Measurements from ENCODE around the gene COL24A1. TPM values are rescaled to one million over a fixed set of nuclear protein-coding genes. Genes with fewer than 3 reads are reported as not detected.
A peak's percentile ranks its signal among the peaks of the same experiment; 100 is the strongest.

Gene COL24A1
- total RNA-seq, 1 experiment from 2014 or later: not detected

- Histone ChIP-seq H3K27me3 (no peaks in the 10 kb centered on the region), H3K36me3 (no peaks in the 10 kb centered on the region), H3K9me3 (no peaks in the 10 kb centered on the region), H3K4me3 (no peak overlapping the region)
- DNase-seq: no peak
These were observed 3.2 kb upstream of the COL24A1 start for GRCh38 chr1:86159800-86160199.

- no peaks in the 10 kb centered on the region for H3K27me3 ChIP-seq
- H3K36me3 ChIP-seq: no peaks in the 10 kb centered on the region
- peak overlapping the region; percentile 12; the same call in 1 of the 2 replicates for H3K4me3 ChIP-seq
- H3K9me3 ChIP-seq: no peaks in the 10 kb centered on the region
- DNase-seq: peak; percentile 79
These were observed 586 bp downstream of the COL24A1 start for GRCh38 chr1:86155807-86156565.

- no peak for DNase-seq
- Histone ChIP-seq H3K4me3 (no peak overlapping the region; the same call in 1 of the 2 replicates), H3K9me3 (no peaks in the 10 kb centered on the region), H3K36me3 (no peaks in the 10 kb centered on the region), H3K27me3 (no peaks in the 10 kb centered on the region)
These were observed 1.3 kb downstream of the COL24A1 start for GRCh38 chr1:86155051-86155806.

DNA sequence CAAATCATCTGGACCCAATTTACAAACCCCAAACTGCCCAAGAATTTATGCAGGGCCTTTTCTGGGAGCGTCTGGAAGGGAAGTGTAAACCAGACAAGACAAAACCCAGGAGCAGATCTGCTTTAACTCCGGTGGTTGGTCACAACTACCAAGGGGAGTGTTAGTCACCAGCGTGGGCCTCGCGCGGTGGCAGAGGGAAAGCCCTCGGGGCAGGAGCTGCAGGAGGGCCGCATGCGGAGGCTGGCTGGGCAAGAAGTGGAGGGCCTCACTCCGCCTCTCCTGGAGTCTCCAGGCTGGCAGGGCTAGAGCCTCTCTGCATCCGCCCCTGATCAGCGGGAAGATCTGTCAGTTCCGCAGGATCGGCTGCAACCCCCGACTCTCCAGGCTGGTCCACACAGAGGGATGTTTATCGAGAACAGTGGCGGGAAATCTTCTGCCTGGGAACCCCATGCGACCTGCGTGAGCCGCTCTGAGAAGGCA lies 2.0 kb downstream of the COL24A1 start:
- no peaks in the 10 kb centered on the region for H3K36me3 ChIP-seq
- no peak overlapping the region for H3K4me3 ChIP-seq
- no peaks in the 10 kb centered on the region for H3K27me3 ChIP-seq
- H3K9me3 ChIP-seq: no peaks in the 10 kb centered on the region
- DNase-seq: peak; percentile 38

DNA sequence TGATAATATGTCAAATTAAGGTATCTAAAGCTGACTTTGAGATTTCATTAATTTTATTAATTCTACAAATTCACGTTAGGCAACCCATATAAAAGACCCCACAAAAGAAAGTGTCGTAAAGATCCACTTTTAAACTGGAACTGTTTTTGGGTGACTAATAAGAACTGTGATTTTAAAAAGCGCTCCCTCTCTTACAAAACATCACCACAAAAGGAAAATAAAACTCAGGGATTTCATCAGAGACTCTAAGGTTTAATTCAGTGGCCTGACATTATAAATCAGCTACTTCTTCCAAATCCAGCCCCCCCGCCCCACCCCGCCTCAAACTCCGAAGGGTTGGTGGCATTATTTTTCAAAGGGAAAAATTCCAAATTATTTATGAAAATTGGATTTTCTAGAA lies 2.7 kb downstream of the COL24A1 start:
- Histone ChIP-seq H3K9me3 (no peaks in the 10 kb centered on the region), H3K36me3 (no peaks in the 10 kb centered on the region), H3K27me3 (no peaks in the 10 kb centered on the region), H3K4me3 (no peak overlapping the region)
- DNase-seq: no peak

DNA sequence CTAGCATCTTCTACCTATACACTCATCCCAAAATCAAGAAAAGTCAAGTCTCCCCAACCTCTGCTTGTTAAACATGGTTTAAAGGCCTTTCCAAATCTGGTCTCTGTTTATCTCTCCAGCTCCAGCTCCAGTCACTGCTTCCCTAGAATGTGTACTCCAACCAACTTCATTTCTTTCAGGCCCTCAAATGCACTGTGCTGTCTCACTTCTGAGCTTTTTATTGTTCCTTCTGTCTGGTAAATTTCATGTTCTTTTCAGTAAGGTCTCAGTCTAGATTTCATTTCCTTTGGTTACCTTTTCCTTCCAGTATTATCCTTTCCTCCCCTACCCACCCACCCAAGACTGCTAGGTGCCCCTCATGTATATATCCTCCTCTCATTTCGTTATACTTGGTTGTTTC lies 3.7 kb downstream of the COL24A1 start:
- H3K4me3 ChIP-seq: no peak overlapping the region
- no peaks in the 10 kb centered on the region for H3K36me3 ChIP-seq
- H3K27me3 ChIP-seq: no peaks in the 10 kb centered on the region
- H3K9me3 ChIP-seq: no peaks in the 10 kb centered on the region
- no peak for DNase-seq

GRCh38 chr1:86151427-86151826 lies 5.1 kb downstream of the COL24A1 start:
- Histone ChIP-seq H3K27me3 (no peaks in the 10 kb centered on the region), H3K36me3 (no peaks in the 10 kb centered on the region), H3K4me3 (no peak overlapping the region), H3K9me3 (no peaks in the 10 kb centered on the region)
- DNase-seq: no peak

- H3K9me3 ChIP-seq: no peaks in the 10 kb centered on the region
- no peaks in the 10 kb centered on the region for H3K27me3 ChIP-seq
- H3K4me3 ChIP-seq: no peak overlapping the region
- no peak for DNase-seq
- no peaks in the 10 kb centered on the region for H3K36me3 ChIP-seq
These were observed 6.0 kb downstream of the COL24A1 start for GRCh38 chr1:86150553-86151055.

GRCh38 chr1:86149591-86149990 lies 7.0 kb downstream of the COL24A1 start:
- H3K4me3 ChIP-seq: no peak overlapping the region
- no peaks in the 10 kb centered on the region for H3K27me3 ChIP-seq
- H3K9me3 ChIP-seq: no peaks in the 10 kb centered on the region
- H3K36me3 ChIP-seq: no peaks in the 10 kb centered on the region
- DNase-seq: no peak

DNA sequence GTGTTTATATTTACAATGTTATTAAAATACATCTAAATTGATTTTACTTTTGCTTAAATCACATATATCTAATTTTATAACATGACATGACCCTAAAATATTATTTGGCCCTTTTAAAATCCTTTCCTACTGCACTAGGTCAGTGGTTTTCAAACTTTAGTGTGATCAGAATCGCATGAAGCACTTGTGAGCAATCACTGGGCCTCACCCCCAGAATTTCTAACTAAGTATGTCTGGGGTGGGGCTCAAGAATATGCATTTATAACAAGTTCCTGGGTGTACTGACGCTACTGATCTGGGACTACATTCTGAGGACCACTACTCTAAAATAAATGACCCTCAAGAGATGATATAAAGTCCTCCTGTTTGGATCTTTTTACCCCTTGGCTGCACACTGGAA lies 8.8 kb downstream of the COL24A1 start:
- Histone ChIP-seq H3K36me3 (no peaks in the 10 kb centered on the region), H3K27me3 (no peaks in the 10 kb centered on the region), H3K4me3 (no peak overlapping the region), H3K9me3 (no peaks in the 10 kb centered on the region)
- DNase-seq: no peak

- Histone ChIP-seq H3K36me3 (no peaks in the 10 kb centered on the region), H3K9me3 (no peaks in the 10 kb centered on the region), H3K4me3 (no peak overlapping the region), H3K27me3 (no peaks in the 10 kb centered on the region)
- DNase-seq: no peak
These were observed 10.0 kb downstream of the COL24A1 start for GRCh38 chr1:86146566-86146965.

- Histone ChIP-seq H3K4me3 (no peak overlapping the region), H3K9me3 (no peaks in the 10 kb centered on the region), H3K27me3 (no peaks in the 10 kb centered on the region), H3K36me3 (no peaks in the 10 kb centered on the region)
- no peak for DNase-seq
These were observed 16.2 kb downstream of the COL24A1 start for GRCh38 chr1:86140281-86140880.

DNA sequence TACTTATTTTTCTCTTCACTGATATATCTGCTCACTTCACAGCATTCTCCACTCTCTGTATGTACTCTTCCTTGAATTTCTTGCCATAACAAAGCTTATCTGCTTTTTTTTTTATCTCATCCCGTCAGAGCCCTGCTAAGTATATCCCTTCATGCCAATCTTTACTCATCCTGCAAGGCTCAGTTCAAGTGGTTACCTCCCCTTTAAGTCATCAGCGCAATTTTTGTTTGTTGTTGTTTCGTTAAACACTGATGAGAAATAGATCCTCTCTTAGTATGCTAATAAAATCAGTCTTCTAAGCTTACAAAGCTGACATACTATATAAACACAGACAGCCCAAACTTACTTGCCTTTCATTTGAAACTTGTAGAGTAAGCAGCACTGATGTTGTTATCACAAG lies 17.8 kb downstream of the COL24A1 start:
- H3K27me3 ChIP-seq: no peaks in the 10 kb centered on the region
- no peaks in the 10 kb centered on the region for H3K36me3 ChIP-seq
- no peak overlapping the region for H3K4me3 ChIP-seq
- DNase-seq: no peak
- H3K9me3 ChIP-seq: no peaks in the 10 kb centered on the region

GRCh38 chr1:86137436-86137835 lies 19.1 kb downstream of the COL24A1 start:
- no peak for DNase-seq
- H3K4me3 ChIP-seq: no peak overlapping the region
- no peaks in the 10 kb centered on the region for H3K27me3 ChIP-seq
- H3K9me3 ChIP-seq: no peaks in the 10 kb centered on the region
- H3K36me3 ChIP-seq: no peaks in the 10 kb centered on the region

DNA sequence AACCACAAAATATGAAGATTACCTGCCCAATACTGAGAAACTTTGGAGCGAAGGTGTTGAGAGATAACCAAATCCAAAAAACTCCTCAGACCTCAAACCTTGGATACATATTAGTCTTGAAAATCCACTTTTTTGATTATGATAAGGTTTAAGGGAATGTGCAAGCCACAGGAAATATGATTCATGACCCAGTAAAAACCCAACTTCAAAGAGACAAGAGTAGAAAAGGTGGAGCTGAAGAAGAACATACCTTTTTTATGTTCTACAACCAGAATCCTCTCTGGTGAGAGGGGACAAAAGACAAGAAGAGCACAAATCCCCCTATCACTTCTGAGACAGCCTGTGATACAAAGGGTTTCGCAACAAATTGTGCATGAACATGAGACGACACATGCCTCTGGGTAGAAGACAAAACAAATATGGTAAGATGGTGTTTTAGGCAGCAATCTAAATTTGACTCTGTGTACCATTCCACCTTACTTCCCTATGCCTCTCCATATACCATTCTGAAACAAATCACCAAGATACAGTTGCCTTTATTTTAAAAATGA lies 37.3 kb downstream of the COL24A1 start:
- peaks cover 2% of the 10 kb centered on the region; the same call in 1 of the 2 replicates for H3K9me3 ChIP-seq
- no peak for DNase-seq
- H3K4me3 ChIP-seq: no peak overlapping the region
- no peaks in the 10 kb centered on the region for H3K36me3 ChIP-seq
- no peaks in the 10 kb centered on the region for H3K27me3 ChIP-seq

GRCh38 chr1:86114816-86115400 lies 41.7 kb downstream of the COL24A1 start:
- H3K4me3 ChIP-seq: no peak overlapping the region
- no peak for DNase-seq
- H3K36me3 ChIP-seq: no peaks in the 10 kb centered on the region
- H3K27me3 ChIP-seq: no peaks in the 10 kb centered on the region
- no peaks in the 10 kb centered on the region for H3K9me3 ChIP-seq

- no peak for DNase-seq
- Histone ChIP-seq H3K4me3 (no peak overlapping the region), H3K9me3 (no peaks in the 10 kb centered on the region), H3K36me3 (no peaks in the 10 kb centered on the region), H3K27me3 (no peaks in the 10 kb centered on the region)
These were observed 42.3 kb downstream of the COL24A1 start for GRCh38 chr1:86114236-86114635.
